ENCODE measurements around the gene TNIP3. TPM values are rescaled to one million over a fixed set of nuclear protein-coding genes. Genes with fewer than 3 reads are reported as not detected.

The TNIP3 gene
- total and polyA plus RNA-seq, 9 of the 15 experiments (the other 6 are each of a cell fraction or from before 2014, with no cell fraction given): 0.14 TPM; not detected in 8

DNA sequence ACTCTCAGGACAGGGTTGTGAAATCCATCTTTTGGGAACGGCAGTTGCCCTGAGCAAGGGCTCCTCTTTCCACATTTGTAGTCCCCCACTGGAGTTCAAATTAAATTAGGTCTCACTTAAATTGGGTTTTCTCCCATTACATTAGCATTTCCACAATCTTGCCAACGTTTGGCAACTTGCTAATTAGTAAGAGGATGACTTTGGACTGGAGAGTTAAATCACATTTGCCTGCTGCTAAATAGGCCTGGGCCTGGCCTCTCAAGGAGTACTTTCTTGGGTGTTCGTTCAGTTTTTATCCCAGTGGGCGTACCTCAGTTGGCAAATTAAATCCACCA lies 33.8 kb downstream of the TNIP3 start (continued):
- TF ChIP-seq, protein P1, sequence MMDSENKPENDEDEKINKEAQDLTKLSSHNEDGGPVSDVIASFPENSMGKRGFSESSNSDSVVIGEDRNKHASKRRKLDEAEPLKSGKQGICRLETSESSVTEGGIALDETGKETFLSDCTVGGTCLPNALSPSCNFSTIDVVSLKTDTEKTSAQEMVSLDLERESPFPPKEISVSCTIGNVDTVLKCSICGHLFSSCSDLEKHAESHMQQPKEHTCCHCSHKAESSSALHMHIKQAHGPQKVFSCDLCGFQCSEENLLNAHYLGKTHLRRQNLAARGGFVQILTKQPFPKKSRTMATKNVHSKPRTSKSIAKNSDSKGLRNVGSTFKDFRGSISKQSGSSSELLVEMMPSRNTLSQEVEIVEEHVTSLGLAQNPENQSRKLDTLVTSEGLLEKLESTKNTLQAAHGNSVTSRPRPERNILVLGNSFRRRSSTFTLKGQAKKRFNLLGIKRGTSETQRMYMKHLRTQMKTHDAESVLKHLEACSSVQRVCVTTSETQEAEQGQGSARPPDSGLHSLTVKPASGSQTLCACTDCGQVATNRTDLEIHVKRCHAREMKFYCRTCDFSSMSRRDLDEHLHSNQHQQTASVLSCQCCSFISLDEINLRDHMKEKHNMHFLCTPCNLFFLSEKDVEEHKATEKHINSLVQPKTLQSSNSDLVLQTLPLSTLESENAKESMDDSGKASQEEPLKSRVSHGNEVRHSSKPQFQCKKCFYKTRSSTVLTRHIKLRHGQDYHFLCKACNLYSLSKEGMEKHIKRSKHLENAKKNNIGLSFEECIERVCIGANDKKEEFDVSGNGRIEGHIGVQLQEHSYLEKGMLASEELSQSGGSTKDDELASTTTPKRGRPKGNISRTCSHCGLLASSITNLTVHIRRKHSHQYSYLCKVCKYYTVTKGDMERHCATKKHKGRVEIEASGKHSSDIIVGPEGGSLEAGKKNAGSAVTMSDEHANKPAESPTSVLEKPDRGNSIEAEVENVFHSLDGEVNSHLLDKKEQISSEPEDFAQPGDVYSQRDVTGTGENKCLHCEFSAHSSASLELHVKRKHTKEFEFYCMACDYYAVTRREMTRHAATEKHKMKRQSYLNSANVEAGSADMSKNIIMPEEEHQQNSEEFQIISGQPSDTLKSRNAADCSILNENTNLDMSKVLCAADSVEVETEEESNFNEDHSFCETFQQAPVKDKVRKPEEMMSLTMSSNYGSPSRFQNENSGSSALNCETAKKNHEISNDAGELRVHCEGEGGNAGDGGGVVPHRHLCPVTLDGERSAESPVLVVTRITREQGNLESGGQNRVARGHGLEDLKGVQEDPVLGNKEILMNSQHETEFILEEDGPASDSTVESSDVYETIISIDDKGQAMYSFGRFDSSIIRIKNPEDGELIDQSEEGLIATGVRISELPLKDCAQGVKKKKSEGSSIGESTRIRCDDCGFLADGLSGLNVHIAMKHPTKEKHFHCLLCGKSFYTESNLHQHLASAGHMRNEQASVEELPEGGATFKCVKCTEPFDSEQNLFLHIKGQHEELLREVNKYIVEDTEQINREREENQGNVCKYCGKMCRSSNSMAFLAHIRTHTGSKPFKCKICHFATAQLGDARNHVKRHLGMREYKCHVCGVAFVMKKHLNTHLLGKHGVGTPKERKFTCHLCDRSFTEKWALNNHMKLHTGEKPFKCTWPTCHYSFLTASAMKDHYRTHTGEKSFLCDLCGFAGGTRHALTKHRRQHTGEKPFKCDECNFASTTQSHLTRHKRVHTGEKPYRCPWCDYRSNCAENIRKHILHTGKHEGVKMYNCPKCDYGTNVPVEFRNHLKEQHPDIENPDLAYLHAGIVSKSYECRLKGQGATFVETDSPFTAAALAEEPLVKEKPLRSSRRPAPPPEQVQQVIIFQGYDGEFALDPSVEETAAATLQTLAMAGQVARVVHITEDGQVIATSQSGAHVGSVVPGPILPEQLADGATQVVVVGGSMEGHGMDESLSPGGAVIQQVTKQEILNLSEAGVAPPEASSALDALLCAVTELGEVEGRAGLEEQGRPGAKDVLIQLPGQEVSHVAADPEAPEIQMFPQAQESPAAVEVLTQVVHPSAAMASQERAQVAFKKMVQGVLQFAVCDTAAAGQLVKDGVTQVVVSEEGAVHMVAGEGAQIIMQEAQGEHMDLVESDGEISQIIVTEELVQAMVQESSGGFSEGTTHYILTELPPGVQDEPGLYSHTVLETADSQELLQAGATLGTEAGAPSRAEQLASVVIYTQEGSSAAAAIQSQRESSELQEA (IDR thresholded peaks at IDR 0.05; ENCODE audit: low read depth): no peak
- TF ChIP-seq ZFX (CRISPR knock-in tag; IDR thresholded peaks at IDR 0.05) (no peak), FOXP1 (CRISPR knock-in tag; IDR thresholded peaks at IDR 0.05) (no peak), TCF3 (CRISPR knock-in tag; IDR thresholded peaks at IDR 0.05) (no peak), DPF2 (IDR thresholded peaks at IDR 0.05) (no peak), POLR2AphosphoS2 (IDR thresholded peaks at IDR 0.05; ENCODE audit: low read length) (no peak), HIVEP1 (CRISPR knock-in tag; IDR thresholded peaks at IDR 0.05) (no peak)
- TF ChIP-seq, protein P2, sequence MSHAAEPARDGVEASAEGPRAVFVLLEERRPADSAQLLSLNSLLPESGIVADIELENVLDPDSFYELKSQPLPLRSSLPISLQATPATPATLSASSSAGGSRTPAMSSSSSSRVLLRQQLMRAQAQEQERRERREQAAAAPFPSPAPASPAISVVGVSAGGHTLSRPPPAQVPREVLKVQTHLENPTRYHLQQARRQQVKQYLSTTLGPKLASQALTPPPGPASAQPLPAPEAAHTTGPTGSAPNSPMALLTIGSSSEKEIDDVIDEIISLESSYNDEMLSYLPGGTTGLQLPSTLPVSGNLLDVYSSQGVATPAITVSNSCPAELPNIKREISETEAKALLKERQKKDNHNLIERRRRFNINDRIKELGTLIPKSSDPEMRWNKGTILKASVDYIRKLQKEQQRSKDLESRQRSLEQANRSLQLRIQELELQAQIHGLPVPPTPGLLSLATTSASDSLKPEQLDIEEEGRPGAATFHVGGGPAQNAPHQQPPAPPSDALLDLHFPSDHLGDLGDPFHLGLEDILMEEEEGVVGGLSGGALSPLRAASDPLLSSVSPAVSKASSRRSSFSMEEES (CRISPR knock-in tag; IDR thresholded peaks at IDR 0.05): no peak
- TF ChIP-seq, protein P3, sequence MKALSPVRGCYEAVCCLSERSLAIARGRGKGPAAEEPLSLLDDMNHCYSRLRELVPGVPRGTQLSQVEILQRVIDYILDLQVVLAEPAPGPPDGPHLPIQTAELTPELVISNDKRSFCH (CRISPR knock-in tag; IDR thresholded peaks at IDR 0.05): no peak
- TF ChIP-seq, protein P3 (tag; IDR thresholded peaks at IDR 0.05): no peak

Data from K562 (cell line).